ENCODE results near the gene AFTPH.

DNA sequence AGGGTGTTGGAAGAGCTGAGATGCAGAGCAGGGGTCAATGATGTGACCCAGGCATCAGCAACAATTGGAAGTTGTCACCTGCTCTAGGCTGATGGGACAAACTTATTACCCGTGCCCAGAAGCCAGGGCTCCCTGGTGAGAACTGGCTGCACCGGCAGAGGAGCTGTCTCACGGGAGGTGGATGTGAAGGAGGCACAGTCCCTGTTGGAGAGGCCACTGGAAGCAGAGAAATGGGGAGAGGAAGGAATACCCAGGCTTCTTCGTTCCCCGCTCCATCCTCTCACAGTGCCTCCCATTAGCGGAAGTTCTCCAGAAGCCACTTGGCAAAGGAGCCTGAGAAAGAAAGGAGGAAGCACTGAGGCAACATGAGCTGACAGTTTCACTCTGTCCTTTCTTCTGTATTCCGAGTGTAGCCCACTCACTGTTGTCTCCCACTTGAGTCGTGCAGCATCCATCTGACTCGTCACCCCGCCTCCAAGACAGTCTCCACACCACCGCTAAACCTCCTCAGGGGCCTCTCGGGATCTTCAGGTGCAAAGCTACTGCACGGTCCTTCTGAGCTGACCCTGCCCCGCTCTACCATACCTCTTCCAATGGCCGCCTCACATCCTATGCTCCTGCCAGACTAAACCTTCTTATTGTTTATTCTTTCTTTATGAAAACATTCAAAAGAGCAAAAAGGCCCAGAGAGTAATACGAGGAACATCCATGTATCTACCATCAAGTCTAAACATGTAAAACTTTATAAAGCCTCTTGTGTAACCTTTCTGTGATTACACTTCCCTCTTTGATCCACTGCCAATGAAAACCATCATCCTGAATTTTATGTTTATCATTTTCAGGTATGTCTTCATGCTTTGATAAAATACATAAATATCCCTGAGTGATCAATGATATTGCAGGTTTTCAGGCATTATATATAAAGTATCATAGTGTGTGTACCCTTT, 19.1 kb upstream of the AFTPH start:
- TF ChIP-seq POLR2A (IDR thresholded peaks at IDR 0.05; ENCODE audit: low read length) (no peak), GATA1 (IDR thresholded peaks at IDR 0.05; ENCODE audit: low read depth, low read length) (no peak)
